Mammary epithelial cell (primary cell): ENCODE measurements around the gene PLEKHO2.

Experiments
- CTCF ChIP-seq, 2 donors: IDR thresholded peaks in 1 of 2; conservative IDR thresholded peaks in 1 of 2; 2 replicates each; pipeline ENCODE4 v1.5.1; 2011 to 2012; ENCODE audit warnings: inconsistent platforms in 2 of 2, low read length in 2 of 2, mild to moderate bottlenecking in 2 of 2, control low read depth in 1 of 2, low read depth in 1 of 2; ENCODE audit not compliant: insufficient read depth in 1 of 2; ENCODE audit errors: extremely low read depth in 1 of 2
- EZH2 ChIP-seq: IDR thresholded peaks from 2 replicates; pipeline ENCODE4 v1.6.1; 2012; ENCODE audit warnings: low read length, inconsistent platforms, borderline replicate concordance

- no peak for TF ChIP-seq CTCF (conservative IDR thresholded peaks at IDR 0.05 in 1 of 2, IDR thresholded peaks at IDR 0.05 in 1 of 2; ENCODE audit: extremely low read depth in 1 of 2, insufficient read depth in 1 of 2, low read depth in 1 of 2, low read length in 2 of 2)
- no peak for TF ChIP-seq EZH2
Observed at GRCh38 chr15:64912379-64913325, 70.9 kb downstream of the PLEKHO2 start.
